ENCODE data around the gene MTPN. TPM values are rescaled to one million over a fixed set of nuclear protein-coding genes. Genes with fewer than 3 reads are reported as not detected.

Gene MTPN
- total RNA-seq, 1 experiment from 2014 or later = 98.2 TPM

DNA sequence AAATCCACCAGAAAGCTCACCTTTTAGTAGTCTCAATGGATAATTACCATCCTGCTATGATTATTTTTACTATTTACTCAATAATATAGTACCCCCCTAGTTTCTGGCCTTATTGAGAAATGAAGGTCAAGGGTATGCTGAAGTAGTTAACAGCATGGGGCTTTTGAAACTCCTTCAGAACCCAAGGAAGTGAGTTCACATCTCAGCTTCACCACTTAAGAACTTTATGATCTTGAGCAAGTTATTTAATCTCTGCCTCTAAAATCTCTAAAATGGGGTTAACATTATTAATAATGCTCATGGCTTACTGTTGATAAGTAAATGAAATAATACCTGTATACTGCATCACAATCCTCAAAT lies 5.8 kb downstream of the MTPN start:
- H2BK15ac ChIP-seq (ENCODE audit: low read depth, low read length) = no peak overlapping the region
- H4K20me1 ChIP-seq (ENCODE audit: control insufficient read depth, insufficient read depth, insufficient read length) = no peaks in the 10 kb centered on the region
- H3K36me3 Mint-ChIP-seq (ENCODE audit: insufficient read depth in 1 of 3, low read depth in 3 of 3) = peaks cover 0 to 15% (median 2%) of the 10 kb centered on the region in 3 experiments; a peak in 3 of 7 replicates

More for the DNA sequence above, 5.8 kb downstream of the MTPN start:
- Mint-ChIP-seq H3K4me1 (peaks cover 6 to 12% of the 10 kb centered on the region in 2 experiments), H3K4me3 (no peak overlapping the region), H3K9me3 (no peaks in the 10 kb centered on the region), H3K27me3 (ENCODE audit: low read depth) (no peaks in the 10 kb centered on the region), H3K27ac (no peak overlapping the region)
- Histone ChIP-seq H2AK5ac (ENCODE audit: insufficient read length, low read length) (no peak overlapping the region), H3K56ac (ENCODE audit: insufficient read length, low read depth, low read length) (no peak overlapping the region), H3K79me1 (ENCODE audit: insufficient read depth, low read depth, low read length, poor library complexity, severe bottlenecking) (peaks cover 2% of the 10 kb centered on the region), H3K9me3 (ENCODE audit: control insufficient read depth, low read depth, low read length) (no peaks in the 10 kb centered on the region), H3K4me2 (ENCODE audit: insufficient read depth, insufficient read length, low read length) (no peak overlapping the region), H3K79me2 (ENCODE audit: insufficient read depth, low read length) (peaks cover 22% of the 10 kb centered on the region), H2BK5ac (ENCODE audit: insufficient read length, low read length) (no peak overlapping the region), H3K27ac (ENCODE audit: insufficient read length, low read depth, low read length) (no peak overlapping the region), H4K91ac (ENCODE audit: insufficient read length, low read depth, low read length) (no peak overlapping the region), H3K4ac (ENCODE audit: low read depth, low read length) (no peak overlapping the region), H2BK120ac (ENCODE audit: low read depth, low read length, poor library complexity, severe bottlenecking) (no peak overlapping the region), H3K4me1 (ENCODE audit: insufficient read depth, low read length) (no peaks in the 10 kb centered on the region; the same call in 1 of the 2 replicates), H2BK20ac (ENCODE audit: low read depth, low read length, poor library complexity, severe bottlenecking) (no peak overlapping the region), H3K18ac (ENCODE audit: insufficient read length, low read depth, low read length) (no peak overlapping the region), H3K23me2 (ENCODE audit: insufficient read length, low read depth, low read length, poor library complexity, severe bottlenecking) (no peaks in the 10 kb centered on the region), H3K27me3 (ENCODE audit: insufficient read depth, low read length) (no peaks in the 10 kb centered on the region), H3K9ac (ENCODE audit: extremely low read depth, insufficient read length, low read length) (no peak overlapping the region), H4K5ac (ENCODE audit: insufficient read length, low read depth, low read length) (no peak overlapping the region), H2BK12ac (ENCODE audit: insufficient read length, low read depth, low read length) (no peak overlapping the region), H3T11ph (ENCODE audit: low read length) (no peak overlapping the region), H4K8ac (replicated peaks; ENCODE audit: insufficient read length, low read depth, low read length) (no peak overlapping the region), H3K23ac (ENCODE audit: insufficient read length, low read depth, low read length) (no peak overlapping the region), H3K14ac (ENCODE audit: insufficient read depth, low read length) (no peak overlapping the region), H2AFZ (ENCODE audit: low read length) (no peak overlapping the region)
- TF ChIP-seq CTCF (conservative IDR thresholded peaks at IDR 0.05) = no peak
- DNase-seq = no peak

Measured in H9 (cell line).